Gastroesophageal sphincter (tissue), 4 donors: ENCODE results near the gene PTPRG. TPM values are rescaled to one million over a fixed set of nuclear protein-coding genes. Genes with fewer than 3 reads are reported as not detected.

Source experiments
- ATAC-seq: fragments of 150-250 bp; one replicate; pipeline ENCODE4 v1.9.1; 2016; ENCODE audit warnings: mild to moderate bottlenecking, moderate library complexity
- H3K27ac ChIP-seq, 4 donors: fragments of 200-600 bp; sonication (generic) in 3 of 4; 1 replicate in 3 of 4; 2 replicates in 1 of 4; pipeline ENCODE4 v1.5.1; 2016 to 2019
- H3K27me3 ChIP-seq: fragments of 200-600 bp; sonication (generic); one replicate; pipeline ENCODE4 v1.5.1; 2019
- H3K36me3 ChIP-seq, 2 donors: fragments of 200-600 bp; sonication (generic); one replicate each; pipeline ENCODE4 v1.5.1; 2019; ENCODE audit warnings: control low read depth in 1 of 2
- H3K4me1 ChIP-seq, 3 donors: fragments of 200-600 bp; sonication (generic); 1 replicate in 2 of 3; 2 replicates in 1 of 3; pipeline ENCODE4 v1.5.1; 2016 to 2019; ENCODE audit warnings: control low read depth in 2 of 3
- H3K4me3 ChIP-seq, 2 donors: fragments of 200-600 bp; sonication (generic); one replicate each; pipeline ENCODE4 v1.5.1; 2019; ENCODE audit warnings: mild to moderate bottlenecking in 1 of 2, moderate library complexity in 1 of 2
- H3K9me3 ChIP-seq, 3 donors: fragments of 200-600 bp; sonication (generic); one replicate each; pipeline ENCODE4 v1.5.1; 2017 to 2019; ENCODE audit warnings: control low read depth in 2 of 3
- EP300 ChIP-seq: sonication (generic); formaldehyde crosslinking; IDR thresholded peaks from one replicate; pipeline ENCODE4 v1.6.1; 2017; ENCODE audit warnings: antibody characterized with exemption, mild to moderate bottlenecking
- POLR2A ChIP-seq, 2 donors: fragments of 450-650 bp; IDR thresholded peaks; one replicate each; pipeline ENCODE4 v1.6.1; 2017; ENCODE audit warnings: antibody characterized with exemption in 2 of 2, mild to moderate bottlenecking in 2 of 2, moderate library complexity in 1 of 2
- POLR2AphosphoS5 ChIP-seq: sonication (generic); formaldehyde crosslinking; IDR thresholded peaks from one replicate; pipeline ENCODE4 v1.6.1; 2017; ENCODE audit warnings: antibody characterized with exemption
- WGBS, 2 donors: methylation state at CpG; one replicate each; pipeline ENCODE4 v1.1.5; 2018; ENCODE audit warnings: low coverage in 1 of 2; 5-methylcytosine and 5-hydroxymethylcytosine counted together
- total RNA-seq, 4 donors: library from RNA; depleted of rRNA; stranded (reverse); fragments of >200 nt; gene quantifications; one replicate each; pipeline ENCODE4 v1.1.0, GENCODE V29; 2016
- TF ChIP-seq, protein P1 (sequence below), 4 experiments: fragments of 200-600 bp in 2 of 4; fragments of 450-650 bp in 2 of 4; sonication (generic) in 1 of 4; IDR thresholded peaks; one replicate each; pipeline ENCODE4 v1.5.1; 2017 to 2019; ENCODE audit warnings: antibody characterized with exemption in 4 of 4, mild to moderate bottlenecking in 2 of 4, moderate library complexity in 2 of 4

Gene PTPRG
- total RNA-seq, 4 donors from 2014 or later: 48.7 to 81.9 (median 52.8) TPM

DNA sequence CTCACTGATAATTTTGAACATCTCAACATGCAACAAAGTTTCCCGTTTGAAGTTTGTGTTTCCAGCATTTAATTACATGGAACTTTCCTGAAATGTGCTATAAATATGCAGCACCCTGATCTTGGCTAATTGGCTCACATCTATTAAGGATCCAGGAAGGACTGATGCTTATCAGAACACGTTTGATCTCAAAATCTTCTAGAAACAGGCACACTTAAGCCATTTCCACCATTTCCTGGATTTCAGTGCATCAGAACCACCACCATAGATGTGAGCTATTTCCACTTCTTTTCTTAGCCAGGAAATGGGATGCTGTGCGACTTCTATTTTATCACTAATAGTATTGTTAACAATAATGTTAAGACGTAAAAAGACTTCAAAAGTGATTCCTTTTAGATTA is 583.1 kb downstream of the PTPRG start:
- 66 to 82% methylated on average over 4 of the region's 4 CpGs for WGBS, 2 donors
- no peaks in the 10 kb centered on the region for H3K9me3 ChIP-seq
- no peak overlapping the region for H3K4me3 ChIP-seq
- ATAC-seq: no peak
- H3K36me3 ChIP-seq: no peaks in the 10 kb centered on the region
- H3K4me1 ChIP-seq: peaks cover 0 to 4% (median 0%) of the 10 kb centered on the region in 3 donors
- peak overlapping the region in 1 of 4 donors; percentile 8 for H3K27ac ChIP-seq
- H3K27me3 ChIP-seq: no peaks in the 10 kb centered on the region
- TF ChIP-seq EP300 (no peak), POLR2AphosphoS5 (no peak), POLR2A (IDR thresholded peaks at IDR 0.05) (no peak)
- TF ChIP-seq, protein P1, sequence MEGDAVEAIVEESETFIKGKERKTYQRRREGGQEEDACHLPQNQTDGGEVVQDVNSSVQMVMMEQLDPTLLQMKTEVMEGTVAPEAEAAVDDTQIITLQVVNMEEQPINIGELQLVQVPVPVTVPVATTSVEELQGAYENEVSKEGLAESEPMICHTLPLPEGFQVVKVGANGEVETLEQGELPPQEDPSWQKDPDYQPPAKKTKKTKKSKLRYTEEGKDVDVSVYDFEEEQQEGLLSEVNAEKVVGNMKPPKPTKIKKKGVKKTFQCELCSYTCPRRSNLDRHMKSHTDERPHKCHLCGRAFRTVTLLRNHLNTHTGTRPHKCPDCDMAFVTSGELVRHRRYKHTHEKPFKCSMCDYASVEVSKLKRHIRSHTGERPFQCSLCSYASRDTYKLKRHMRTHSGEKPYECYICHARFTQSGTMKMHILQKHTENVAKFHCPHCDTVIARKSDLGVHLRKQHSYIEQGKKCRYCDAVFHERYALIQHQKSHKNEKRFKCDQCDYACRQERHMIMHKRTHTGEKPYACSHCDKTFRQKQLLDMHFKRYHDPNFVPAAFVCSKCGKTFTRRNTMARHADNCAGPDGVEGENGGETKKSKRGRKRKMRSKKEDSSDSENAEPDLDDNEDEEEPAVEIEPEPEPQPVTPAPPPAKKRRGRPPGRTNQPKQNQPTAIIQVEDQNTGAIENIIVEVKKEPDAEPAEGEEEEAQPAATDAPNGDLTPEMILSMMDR (IDR thresholded peaks at IDR 0.05): no peak

- peaks cover 0 to 9% (median 0%) of the 10 kb centered on the region in 3 donors for H3K4me1 ChIP-seq
- H3K9me3 ChIP-seq: no peaks in the 10 kb centered on the region
- 86 to 90% methylated on average over 9 of the region's 9 CpGs for WGBS, 2 donors
- no peak overlapping the region for H3K4me3 ChIP-seq
- ATAC-seq: no peak
- H3K27me3 ChIP-seq: no peaks in the 10 kb centered on the region
- H3K36me3 ChIP-seq: no peaks in the 10 kb centered on the region
- peak overlapping the region in 1 of 4 donors; percentile 8 for H3K27ac ChIP-seq
- TF ChIP-seq, protein P1 (IDR thresholded peaks at IDR 0.05): no peak
- TF ChIP-seq EP300 (no peak), POLR2A (IDR thresholded peaks at IDR 0.05) (no peak), POLR2AphosphoS5 (no peak)
Observed at GRCh38 chr3:62145086-62145757, 583.9 kb downstream of the PTPRG start.

DNA sequence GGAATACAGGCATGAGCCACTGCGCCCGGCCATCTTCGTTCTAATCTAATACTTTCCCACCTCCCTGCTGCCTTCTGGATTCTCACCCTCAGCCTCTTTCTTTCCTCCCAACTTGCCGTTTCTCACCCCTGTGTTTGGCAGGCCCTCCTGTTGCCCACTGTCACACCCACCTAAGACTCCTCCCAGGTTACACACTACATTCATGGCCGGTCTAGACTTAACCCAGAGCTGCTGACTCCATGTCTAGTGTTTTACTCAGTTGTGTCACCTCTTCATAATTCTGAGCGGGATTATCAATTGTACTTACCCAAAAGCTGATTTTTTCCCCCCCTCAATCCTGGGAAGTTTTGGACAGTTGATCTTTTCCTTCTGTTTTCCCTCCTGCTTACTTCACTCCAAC is 588.2 kb downstream of the PTPRG start:
- H3K27ac ChIP-seq: peak overlapping the region in 3 of 4 donors; percentile 7 to 59 (median 59)
- no peaks in the 10 kb centered on the region for H3K27me3 ChIP-seq
- H3K4me3 ChIP-seq: no peak overlapping the region
- H3K4me1 ChIP-seq: peaks cover 0 to 23% (median 0%) of the 10 kb centered on the region in 3 donors
- ATAC-seq: no peak
- no peaks in the 10 kb centered on the region for H3K36me3 ChIP-seq
- no peaks in the 10 kb centered on the region for H3K9me3 ChIP-seq
- 90 to 95% methylated on average over 6 of the region's 6 CpGs for WGBS, 2 donors
- TF ChIP-seq, protein P1 (IDR thresholded peaks at IDR 0.05): no peak
- TF ChIP-seq EP300 (no peak), POLR2AphosphoS5 (no peak), POLR2A (IDR thresholded peaks at IDR 0.05) (no peak)

DNA sequence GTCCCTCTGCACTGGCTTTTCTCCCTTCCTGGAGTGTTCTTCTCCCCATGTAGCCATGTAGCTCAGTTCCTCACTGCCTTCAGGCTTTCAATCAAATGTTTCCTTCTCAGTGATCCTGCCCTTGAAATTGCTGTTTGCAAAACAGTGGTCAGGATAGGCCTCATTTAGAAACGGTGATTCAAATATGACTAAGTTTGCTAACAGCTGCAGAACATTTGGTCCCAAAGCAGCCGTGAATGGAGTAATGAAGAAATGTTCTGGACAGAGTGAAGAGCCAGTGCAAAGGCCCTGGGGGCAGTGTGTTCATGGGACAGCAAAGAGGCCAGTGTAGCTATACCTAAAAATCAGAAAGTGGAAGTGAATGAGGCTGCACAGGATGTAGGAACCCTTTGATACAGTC is 588.6 kb downstream of the PTPRG start:
- Histone ChIP-seq H3K27ac (peak overlapping the region in 3 of 4 donors; percentile 7 to 59 (median 59)), H3K4me1 (peaks cover 0 to 23% (median 0%) of the 10 kb centered on the region in 3 donors), H3K4me3 (no peak overlapping the region), H3K27me3 (no peaks in the 10 kb centered on the region), H3K36me3 (no peaks in the 10 kb centered on the region), H3K9me3 (no peaks in the 10 kb centered on the region)
- peak; percentile 56 for ATAC-seq
- WGBS, 2 donors: 46 to 89% methylated on average over 1 to 2 of the region's 2 CpGs
- TF ChIP-seq POLR2A (IDR thresholded peaks at IDR 0.05) (no peak), POLR2AphosphoS5 (peak; percentile 21)

- WGBS, 2 donors: 62 to 83% methylated on average over 1 of the region's 1 CpG
- Histone ChIP-seq H3K36me3 (no peaks in the 10 kb centered on the region), H3K4me1 (peaks cover 0 to 23% (median 0%) of the 10 kb centered on the region in 3 donors), H3K27me3 (no peaks in the 10 kb centered on the region), H3K27ac (no peak overlapping the region), H3K4me3 (no peak overlapping the region), H3K9me3 (no peaks in the 10 kb centered on the region)
- TF ChIP-seq POLR2AphosphoS5 (no peak), EP300 (no peak), POLR2A (IDR thresholded peaks at IDR 0.05) (no peak)
- TF ChIP-seq, protein P1 (IDR thresholded peaks at IDR 0.05): no peak
- ATAC-seq: no peak
Observed at GRCh38 chr3:62151591-62151990, 590.2 kb downstream of the PTPRG start.
